ENCODE data around the gene ATCAY.

ATCAY gene

DNA sequence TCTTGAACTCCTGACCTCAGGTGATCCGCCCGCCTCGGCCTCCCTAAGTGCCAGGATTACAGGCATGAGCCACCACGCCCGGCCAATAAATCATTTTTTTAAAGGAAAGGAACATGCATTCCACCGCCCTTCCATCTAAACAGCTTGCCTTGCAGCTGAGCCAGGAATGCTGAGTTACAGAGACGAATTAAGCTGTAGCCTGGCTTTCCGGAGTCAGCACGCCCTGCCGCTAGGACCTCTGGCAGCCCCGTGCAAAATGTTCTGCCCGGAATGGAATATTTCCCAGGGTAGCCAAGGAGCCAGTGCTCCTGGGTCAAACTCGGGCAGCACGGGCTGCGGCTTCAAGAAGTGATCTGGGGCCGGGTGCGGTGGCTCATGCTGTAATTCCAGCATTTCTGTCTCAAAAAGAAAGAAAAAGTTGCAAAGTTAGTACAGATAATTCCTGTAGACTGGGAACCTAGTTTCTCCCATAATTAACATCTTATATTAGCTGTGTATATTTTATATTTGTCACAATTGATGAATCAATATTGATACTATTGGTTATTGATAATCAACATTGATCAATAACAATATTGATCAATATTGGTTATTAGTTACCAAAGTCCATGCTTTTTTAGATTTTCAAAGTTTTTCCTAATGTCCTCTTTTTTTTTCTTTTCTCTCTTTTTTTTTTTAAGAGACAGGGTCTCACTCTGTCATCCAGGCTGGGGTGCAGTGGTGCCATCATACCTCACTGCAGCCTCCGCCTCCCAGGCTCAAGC, 19.2 kb downstream of the ATCAY start:
- TF ChIP-seq MYC (IDR thresholded peaks at IDR 0.05; ENCODE audit: low read depth, low read length) (no peak), POLR2A (IDR thresholded peaks at IDR 0.05; ENCODE audit: extremely low read depth, insufficient read length) (no peak)
- TF ChIP-seq, protein P1, sequence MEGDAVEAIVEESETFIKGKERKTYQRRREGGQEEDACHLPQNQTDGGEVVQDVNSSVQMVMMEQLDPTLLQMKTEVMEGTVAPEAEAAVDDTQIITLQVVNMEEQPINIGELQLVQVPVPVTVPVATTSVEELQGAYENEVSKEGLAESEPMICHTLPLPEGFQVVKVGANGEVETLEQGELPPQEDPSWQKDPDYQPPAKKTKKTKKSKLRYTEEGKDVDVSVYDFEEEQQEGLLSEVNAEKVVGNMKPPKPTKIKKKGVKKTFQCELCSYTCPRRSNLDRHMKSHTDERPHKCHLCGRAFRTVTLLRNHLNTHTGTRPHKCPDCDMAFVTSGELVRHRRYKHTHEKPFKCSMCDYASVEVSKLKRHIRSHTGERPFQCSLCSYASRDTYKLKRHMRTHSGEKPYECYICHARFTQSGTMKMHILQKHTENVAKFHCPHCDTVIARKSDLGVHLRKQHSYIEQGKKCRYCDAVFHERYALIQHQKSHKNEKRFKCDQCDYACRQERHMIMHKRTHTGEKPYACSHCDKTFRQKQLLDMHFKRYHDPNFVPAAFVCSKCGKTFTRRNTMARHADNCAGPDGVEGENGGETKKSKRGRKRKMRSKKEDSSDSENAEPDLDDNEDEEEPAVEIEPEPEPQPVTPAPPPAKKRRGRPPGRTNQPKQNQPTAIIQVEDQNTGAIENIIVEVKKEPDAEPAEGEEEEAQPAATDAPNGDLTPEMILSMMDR (IDR thresholded peaks at IDR 0.05; ENCODE audit: low read depth, low read length), result no peak
- TF ChIP-seq, protein P2, sequence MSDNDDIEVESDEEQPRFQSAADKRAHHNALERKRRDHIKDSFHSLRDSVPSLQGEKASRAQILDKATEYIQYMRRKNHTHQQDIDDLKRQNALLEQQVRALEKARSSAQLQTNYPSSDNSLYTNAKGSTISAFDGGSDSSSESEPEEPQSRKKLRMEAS (IDR thresholded peaks at IDR 0.05; ENCODE audit: low read depth, low read length), result no peak
- no peak for DNase-seq (ENCODE audit: low read depth)
- no peak overlapping the region for H3K4me3 ChIP-seq (ENCODE audit: low read depth, low read length)

DNA sequence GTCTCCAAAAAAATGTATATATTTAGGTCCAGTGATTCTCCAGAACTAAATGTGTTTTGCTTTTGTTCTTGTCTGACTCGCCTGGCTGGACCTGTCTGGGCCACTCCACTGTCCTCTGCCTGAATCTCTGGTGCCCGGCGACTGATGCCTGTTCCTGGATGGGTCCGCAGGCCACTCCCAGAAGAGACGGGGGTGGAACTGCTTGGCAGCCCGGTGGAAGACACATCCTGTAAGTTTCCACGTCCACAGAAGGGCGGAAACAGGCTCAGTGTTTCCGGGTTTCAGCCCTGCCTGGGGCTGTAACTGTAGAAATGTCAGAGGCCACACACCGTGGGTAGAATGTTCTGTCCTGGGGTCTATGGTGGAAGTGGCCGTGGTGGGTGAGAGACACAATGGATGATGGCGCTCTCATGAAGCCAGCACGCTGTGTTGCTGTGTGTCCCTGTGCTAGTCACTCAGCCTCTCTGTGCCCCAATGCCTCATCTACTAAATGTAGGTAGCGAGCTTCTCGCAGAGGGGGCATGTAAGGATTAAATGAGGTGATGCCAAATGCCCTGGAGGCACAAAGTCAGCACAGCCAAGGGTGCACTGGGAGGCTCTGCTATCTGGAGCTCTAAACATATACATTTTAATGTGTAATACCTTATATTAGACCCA, 22.0 kb downstream of the ATCAY start:
- no peak for DNase-seq (ENCODE audit: low read depth)
- TF ChIP-seq POLR2A (IDR thresholded peaks at IDR 0.05; ENCODE audit: extremely low read depth, insufficient read length), result no peak
- TF ChIP-seq, protein P2 (IDR thresholded peaks at IDR 0.05; ENCODE audit: low read depth, low read length), result no peak
- no peak for TF ChIP-seq MYC (IDR thresholded peaks at IDR 0.05; ENCODE audit: low read depth, low read length)
- TF ChIP-seq, protein P1 (IDR thresholded peaks at IDR 0.05; ENCODE audit: low read depth, low read length), result no peak
- H3K4me3 ChIP-seq (ENCODE audit: low read depth, low read length), result no peak overlapping the region

DNA sequence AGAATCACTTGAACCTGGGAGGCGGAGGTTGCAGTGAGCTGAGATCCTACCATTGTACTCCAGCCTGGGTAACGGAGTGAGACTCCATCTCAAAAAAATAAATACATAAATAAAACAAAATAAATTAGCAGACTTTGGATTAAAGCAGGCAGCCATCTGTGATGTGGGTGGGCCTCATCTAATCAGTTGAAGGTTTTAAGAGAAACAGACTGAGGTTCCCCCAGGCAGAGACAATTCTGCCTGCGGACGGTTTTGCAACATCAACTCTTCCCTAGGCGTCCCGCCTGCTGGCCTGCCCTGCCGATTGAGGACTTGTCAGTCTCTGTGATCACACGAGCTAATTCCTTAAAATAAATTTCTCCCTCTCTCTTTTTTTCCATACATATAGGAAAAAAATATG, 23.7 kb downstream of the ATCAY start:
- H3K4me3 ChIP-seq (ENCODE audit: low read depth, low read length), result no peak overlapping the region
- no peak for DNase-seq (ENCODE audit: low read depth)
- TF ChIP-seq POLR2A (IDR thresholded peaks at IDR 0.05; ENCODE audit: extremely low read depth, insufficient read length) (no peak), MYC (IDR thresholded peaks at IDR 0.05; ENCODE audit: low read depth, low read length) (no peak)
- TF ChIP-seq, protein P2 (IDR thresholded peaks at IDR 0.05; ENCODE audit: low read depth, low read length), result no peak
- TF ChIP-seq, protein P1 (IDR thresholded peaks at IDR 0.05; ENCODE audit: low read depth, low read length), result no peak

DNA sequence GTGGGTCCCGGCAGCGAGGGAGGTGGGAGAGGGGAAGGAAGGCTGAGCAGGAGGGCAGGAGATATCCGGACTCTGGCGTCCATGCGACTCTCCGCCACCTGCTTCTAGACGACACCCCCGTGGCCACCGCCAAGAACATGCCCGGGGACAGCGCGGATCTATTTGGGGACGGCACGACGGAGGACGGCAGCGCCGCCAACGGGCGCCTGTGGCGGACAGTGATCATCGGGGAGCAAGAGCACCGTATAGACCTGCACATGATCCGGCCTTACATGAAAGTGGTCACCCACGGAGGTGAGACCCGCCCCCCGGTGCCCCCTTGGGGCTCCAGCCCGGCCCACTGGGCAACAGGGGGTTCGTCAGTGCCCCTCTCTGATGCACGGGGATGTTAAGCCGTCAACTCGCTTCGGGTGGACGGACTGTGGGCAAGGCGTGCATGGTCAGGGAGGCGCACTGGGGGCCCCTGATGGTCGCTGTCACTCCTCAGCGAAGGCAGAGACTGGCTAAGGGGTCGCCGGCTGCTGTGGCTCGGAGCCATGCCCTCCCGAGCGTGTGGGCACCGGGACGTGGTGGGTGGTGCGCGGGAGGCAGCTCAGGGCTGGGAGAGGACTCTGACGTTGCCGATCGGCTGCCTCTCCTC, 27.3 kb downstream of the ATCAY start:
- DNase-seq (ENCODE audit: low read depth), result no peak
- no peak overlapping the region for H3K4me3 ChIP-seq (ENCODE audit: low read depth, low read length)
- TF ChIP-seq, protein P2 (IDR thresholded peaks at IDR 0.05; ENCODE audit: low read depth, low read length), result no peak
- TF ChIP-seq POLR2A (IDR thresholded peaks at IDR 0.05; ENCODE audit: extremely low read depth, insufficient read length), result no peak
- no peak for TF ChIP-seq MYC (IDR thresholded peaks at IDR 0.05; ENCODE audit: low read depth, low read length)
- TF ChIP-seq, protein P1 (IDR thresholded peaks at IDR 0.05; ENCODE audit: low read depth, low read length), result no peak

DNA sequence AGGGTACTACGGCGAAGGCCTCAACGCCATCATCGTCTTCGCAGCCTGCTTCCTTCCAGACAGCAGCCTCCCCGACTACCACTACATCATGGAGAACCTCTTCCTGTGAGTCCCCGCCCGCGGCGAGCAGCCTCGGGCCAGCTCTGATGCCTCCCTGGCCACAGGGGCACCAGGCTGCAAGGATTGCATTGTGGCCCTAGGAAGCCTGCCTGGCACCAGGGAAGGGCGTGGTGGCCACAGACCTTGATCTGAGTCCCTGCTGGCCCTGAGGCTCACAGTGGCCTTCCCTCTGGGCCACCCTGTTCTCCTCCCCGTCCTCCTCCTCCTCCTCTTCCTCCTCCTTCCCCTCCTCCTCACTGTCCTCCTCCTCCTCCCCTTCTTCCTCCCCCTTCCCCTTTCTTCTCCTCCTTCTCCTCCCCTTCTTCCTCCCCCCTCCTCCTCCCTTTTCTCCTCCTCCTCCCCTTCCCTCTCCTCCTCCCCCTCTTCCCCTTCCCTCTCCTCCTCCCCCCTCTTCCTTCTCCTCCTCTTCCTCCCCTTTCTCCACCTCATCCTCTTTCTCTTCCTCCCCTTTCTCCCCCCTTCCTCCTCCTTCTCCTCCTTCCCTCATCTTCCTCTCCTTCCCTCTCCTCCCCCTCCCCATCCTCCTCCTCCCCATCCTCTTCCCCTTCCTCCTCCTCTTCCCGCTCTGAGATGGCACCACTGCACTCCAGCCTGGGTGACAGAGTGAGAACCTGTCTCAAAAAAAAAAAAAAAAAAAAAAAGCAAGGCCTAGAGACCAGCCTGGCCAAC, 28.0 kb downstream of the ATCAY start:
- no peak overlapping the region for H3K4me3 ChIP-seq (ENCODE audit: low read depth, low read length)
- DNase-seq (ENCODE audit: low read depth), result no peak
- TF ChIP-seq, protein P1 (IDR thresholded peaks at IDR 0.05; ENCODE audit: low read depth, low read length), result no peak
- TF ChIP-seq POLR2A (IDR thresholded peaks at IDR 0.05; ENCODE audit: extremely low read depth, insufficient read length), result no peak
- TF ChIP-seq MYC (IDR thresholded peaks at IDR 0.05; ENCODE audit: low read depth, low read length), result no peak
- TF ChIP-seq, protein P2 (IDR thresholded peaks at IDR 0.05; ENCODE audit: low read depth, low read length), result no peak
